Liver (tissue), 9 donors: ENCODE results near the gene SHD. TPM values are rescaled to one million over a fixed set of nuclear protein-coding genes. Genes with fewer than 3 reads are reported as not detected.

Experiments
- DNase-seq: peaks from one replicate; pipeline ENCODE4 v3.0.0-alpha.2; 2017; ENCODE audit warnings: low spot score
- H3K27ac ChIP-seq, 2 donors: one replicate each; pipeline ENCODE4 v1.7.0; 2013; ENCODE audit warnings: inconsistent platforms in 2 of 2, low read length in 2 of 2, control low read depth in 1 of 2, low read depth in 1 of 2, mild to moderate bottlenecking in 1 of 2
- H3K27me3 ChIP-seq, 4 donors: one replicate each; pipeline versions ENCODE4 v1.6.1 to v1.7.0; 2013; ENCODE audit warnings: low read length in 3 of 4, inconsistent platforms in 1 of 4, mild to moderate bottlenecking in 1 of 4, moderate library complexity in 1 of 4; ENCODE audit not compliant: control insufficient read depth in 4 of 4, insufficient read depth in 4 of 4
- H3K36me3 ChIP-seq, 4 donors: one replicate each; pipeline versions ENCODE4 v1.6.1 to v1.7.0; 2013; ENCODE audit warnings: low read length in 3 of 4, mild to moderate bottlenecking in 3 of 4, low read depth in 1 of 4, moderate library complexity in 1 of 4; ENCODE audit not compliant: control insufficient read depth in 4 of 4, insufficient read depth in 3 of 4
- H3K4me1 ChIP-seq, 4 donors: one replicate each; pipeline versions ENCODE4 v1.6.1 to v1.7.0; 2013; ENCODE audit warnings: low read length in 3 of 4, mild to moderate bottlenecking in 3 of 4, moderate library complexity in 1 of 4; ENCODE audit not compliant: control insufficient read depth in 4 of 4, insufficient read depth in 4 of 4
- H3K4me3 ChIP-seq, 3 donors: one replicate each; pipeline versions ENCODE4 v1.6.1 to v1.7.0; 2013; ENCODE audit warnings: low read length in 3 of 3, control low read depth in 1 of 3, low read depth in 1 of 3, mild to moderate bottlenecking in 1 of 3
- H3K9ac ChIP-seq, 2 donors: one replicate each; pipeline ENCODE4 v1.7.0; 2013; ENCODE audit warnings: low read length in 2 of 2, mild to moderate bottlenecking in 2 of 2, moderate library complexity in 2 of 2, control low read depth in 1 of 2, low read depth in 1 of 2
- H3K9me3 ChIP-seq, 4 donors: one replicate each; pipeline versions ENCODE4 v1.6.1 to v1.7.0; 2013; ENCODE audit warnings: low read length in 3 of 4; ENCODE audit not compliant: control insufficient read depth in 4 of 4
- EGR1 ChIP-seq, 2 donors: IDR thresholded peaks; 2 replicates each; pipeline ENCODE4 v1.6.1; 2016 to 2018; ENCODE audit warnings: antibody characterized with exemption in 2 of 2, low read depth in 2 of 2
- FOXA1 ChIP-seq: IDR thresholded peaks from 2 replicates; pipeline ENCODE4 v1.6.1; 2016; ENCODE audit warnings: antibody characterized with exemption
- FOXA2 ChIP-seq: IDR thresholded peaks from 2 replicates; pipeline ENCODE4 v1.6.1; 2016; ENCODE audit warnings: antibody characterized with exemption
- GABPA ChIP-seq, 2 donors: IDR thresholded peaks in 1 of 2; conservative IDR thresholded peaks in 1 of 2; 2 replicates each; pipeline ENCODE4 v1.6.1; 2016; ENCODE audit warnings: antibody characterized with exemption in 2 of 2, mild to moderate bottlenecking in 1 of 2, moderate library complexity in 1 of 2
- HNF4A ChIP-seq, 2 donors: conservative IDR thresholded peaks; 2 replicates each; pipeline ENCODE4 v1.6.1; 2016; ENCODE audit warnings: antibody characterized with exemption in 2 of 2, mild to moderate bottlenecking in 2 of 2
- HNF4G ChIP-seq: IDR thresholded peaks from 2 replicates; pipeline ENCODE4 v1.6.1; 2016; ENCODE audit warnings: antibody characterized with exemption
- JUND ChIP-seq, 2 donors: IDR thresholded peaks; 2 replicates each; pipeline ENCODE4 v1.6.1; 2016; ENCODE audit warnings: antibody characterized with exemption in 2 of 2
- NR2F2 ChIP-seq: IDR thresholded peaks from 2 replicates; pipeline ENCODE4 v1.6.1; 2016; ENCODE audit warnings: antibody characterized with exemption
- RAD21 ChIP-seq, 2 donors: IDR thresholded peaks; 2 replicates each; pipeline ENCODE4 v1.6.1; 2016; ENCODE audit warnings: antibody characterized with exemption in 2 of 2, mild to moderate bottlenecking in 2 of 2
- RXRA ChIP-seq, 2 donors: IDR thresholded peaks; 2 replicates each; pipeline ENCODE4 v1.6.1; 2017 to 2018; ENCODE audit warnings: antibody characterized with exemption in 2 of 2, mild to moderate bottlenecking in 1 of 2
- SP1 ChIP-seq: IDR thresholded peaks from 2 replicates; pipeline ENCODE4 v1.6.1; 2018; ENCODE audit warnings: antibody characterized with exemption, mild to moderate bottlenecking
- TAF1 ChIP-seq: conservative IDR thresholded peaks from 2 replicates; pipeline ENCODE4 v1.6.1; 2016; ENCODE audit warnings: antibody characterized with exemption, mild to moderate bottlenecking
- YY1 ChIP-seq: IDR thresholded peaks from 2 replicates; pipeline ENCODE4 v1.6.1; 2016; ENCODE audit warnings: antibody characterized with exemption, mild to moderate bottlenecking
- ZBTB33 ChIP-seq: IDR thresholded peaks from 2 replicates; pipeline ENCODE4 v1.6.1; 2016; ENCODE audit warnings: antibody characterized with exemption
- WGBS: extraction: QIAGEN DNeasy Blood & Tissue Kit; methylation state at CpG from one replicate; pipeline ENCODE4 v1.1.7; 2013; 5-methylcytosine and 5-hydroxymethylcytosine counted together
- polyA plus RNA-seq, 2 donors: library from polyadenylated mRNA; stranded (reverse) in 1 of 2; unstranded in 1 of 2; fragments of 200-250 nt in 1 of 2; fragments of >200 nt in 1 of 2; fragmentation: Nextera tagmentation in 1 of 2; extraction: Ambion mirVana in 1 of 2; gene quantifications; one replicate each; pipeline versions ENCODE4 v1.2.1 to v1.2.3, GENCODE V29; 2013 to 2015
- total RNA-seq, 2 donors: library from RNA; depleted of rRNA; stranded (reverse); fragments of >200 nt; gene quantifications; one replicate each; pipeline ENCODE4 v1.2.3, GENCODE V29; 2014
- TF ChIP-seq, protein P1 (sequence below): IDR thresholded peaks from 2 replicates; pipeline ENCODE4 v1.6.1; 2016; ENCODE audit warnings: antibody characterized with exemption, mild to moderate bottlenecking
- TF ChIP-seq, protein P2 (sequence below): fragments of 150-350 bp; IDR thresholded peaks from 2 replicates; pipeline ENCODE4 v1.5.1; 2017; ENCODE audit warnings: improper control_type of control experiment, low read depth, low read length; ENCODE audit not compliant: missing input control
- TF ChIP-seq, protein P3 (sequence below): IDR thresholded peaks from 2 replicates; pipeline ENCODE4 v1.6.1; 2016; ENCODE audit warnings: antibody characterized with exemption
- TF ChIP-seq, protein P4 (sequence below): IDR thresholded peaks from 2 replicates; pipeline ENCODE4 v1.6.1; 2016; ENCODE audit warnings: antibody characterized with exemption
- donor health status: healthy.
- donor health status: healthy.
- donor health status: healthy.
- donor health status: healthy.
- donor health status: healthy.

The SHD gene
- total and polyA plus RNA-seq, 4 donors = 0.09 to 15.7 (median 4.5) TPM

DNA sequence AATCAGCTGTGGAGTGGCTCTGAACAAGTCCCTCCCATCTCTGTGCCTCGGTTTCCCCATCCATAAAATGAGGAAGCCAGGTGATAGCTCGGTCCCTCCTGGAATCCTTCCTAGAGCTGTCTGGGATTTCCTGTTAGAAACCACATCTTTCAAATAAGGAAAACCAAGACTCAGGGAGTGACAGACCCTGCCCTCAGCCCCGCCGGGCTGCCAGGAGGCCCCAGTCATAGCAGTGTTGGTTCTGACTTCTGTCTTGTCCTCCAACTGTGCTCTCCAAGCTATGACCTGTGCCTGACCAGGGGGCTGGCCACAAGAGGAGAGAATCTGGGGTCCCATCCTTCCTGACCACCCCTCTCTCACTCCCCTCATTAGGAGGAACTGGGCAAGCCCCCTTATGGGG lies 1.1 kb upstream of the SHD start:
- Histone ChIP-seq H3K9me3 (no peaks in the 10 kb centered on the region), H3K27me3 (no peaks in the 10 kb centered on the region), H3K27ac (no peak overlapping the region), H3K9ac (no peak overlapping the region), H3K4me1 (peaks cover 7 to 14% (median 9%) of the 10 kb centered on the region in 4 donors), H3K4me3 (no peak overlapping the region), H3K36me3 (no peaks in the 10 kb centered on the region)
- TF ChIP-seq TAF1 (no peak), RXRA (IDR thresholded peaks at IDR 0.05) (no peak), RAD21 (IDR thresholded peaks at IDR 0.05) (no peak), EGR1 (IDR thresholded peaks at IDR 0.05; ENCODE audit: low read depth in 2 of 2) (no peak), NR2F2 (no peak), SP1 (no peak), GABPA (IDR thresholded peaks at IDR 0.05 in 1 of 2, conservative IDR thresholded peaks at IDR 0.05 in 1 of 2) (no peak), HNF4A (conservative IDR thresholded peaks at IDR 0.05) (no peak), HNF4G (no peak), ZBTB33 (no peak), FOXA2 (no peak), YY1 (no peak)
- TF ChIP-seq, protein P1, sequence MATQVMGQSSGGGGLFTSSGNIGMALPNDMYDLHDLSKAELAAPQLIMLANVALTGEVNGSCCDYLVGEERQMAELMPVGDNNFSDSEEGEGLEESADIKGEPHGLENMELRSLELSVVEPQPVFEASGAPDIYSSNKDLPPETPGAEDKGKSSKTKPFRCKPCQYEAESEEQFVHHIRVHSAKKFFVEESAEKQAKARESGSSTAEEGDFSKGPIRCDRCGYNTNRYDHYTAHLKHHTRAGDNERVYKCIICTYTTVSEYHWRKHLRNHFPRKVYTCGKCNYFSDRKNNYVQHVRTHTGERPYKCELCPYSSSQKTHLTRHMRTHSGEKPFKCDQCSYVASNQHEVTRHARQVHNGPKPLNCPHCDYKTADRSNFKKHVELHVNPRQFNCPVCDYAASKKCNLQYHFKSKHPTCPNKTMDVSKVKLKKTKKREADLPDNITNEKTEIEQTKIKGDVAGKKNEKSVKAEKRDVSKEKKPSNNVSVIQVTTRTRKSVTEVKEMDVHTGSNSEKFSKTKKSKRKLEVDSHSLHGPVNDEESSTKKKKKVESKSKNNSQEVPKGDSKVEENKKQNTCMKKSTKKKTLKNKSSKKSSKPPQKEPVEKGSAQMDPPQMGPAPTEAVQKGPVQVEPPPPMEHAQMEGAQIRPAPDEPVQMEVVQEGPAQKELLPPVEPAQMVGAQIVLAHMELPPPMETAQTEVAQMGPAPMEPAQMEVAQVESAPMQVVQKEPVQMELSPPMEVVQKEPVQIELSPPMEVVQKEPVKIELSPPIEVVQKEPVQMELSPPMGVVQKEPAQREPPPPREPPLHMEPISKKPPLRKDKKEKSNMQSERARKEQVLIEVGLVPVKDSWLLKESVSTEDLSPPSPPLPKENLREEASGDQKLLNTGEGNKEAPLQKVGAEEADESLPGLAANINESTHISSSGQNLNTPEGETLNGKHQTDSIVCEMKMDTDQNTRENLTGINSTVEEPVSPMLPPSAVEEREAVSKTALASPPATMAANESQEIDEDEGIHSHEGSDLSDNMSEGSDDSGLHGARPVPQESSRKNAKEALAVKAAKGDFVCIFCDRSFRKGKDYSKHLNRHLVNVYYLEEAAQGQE = no peak
- TF ChIP-seq, protein P2, sequence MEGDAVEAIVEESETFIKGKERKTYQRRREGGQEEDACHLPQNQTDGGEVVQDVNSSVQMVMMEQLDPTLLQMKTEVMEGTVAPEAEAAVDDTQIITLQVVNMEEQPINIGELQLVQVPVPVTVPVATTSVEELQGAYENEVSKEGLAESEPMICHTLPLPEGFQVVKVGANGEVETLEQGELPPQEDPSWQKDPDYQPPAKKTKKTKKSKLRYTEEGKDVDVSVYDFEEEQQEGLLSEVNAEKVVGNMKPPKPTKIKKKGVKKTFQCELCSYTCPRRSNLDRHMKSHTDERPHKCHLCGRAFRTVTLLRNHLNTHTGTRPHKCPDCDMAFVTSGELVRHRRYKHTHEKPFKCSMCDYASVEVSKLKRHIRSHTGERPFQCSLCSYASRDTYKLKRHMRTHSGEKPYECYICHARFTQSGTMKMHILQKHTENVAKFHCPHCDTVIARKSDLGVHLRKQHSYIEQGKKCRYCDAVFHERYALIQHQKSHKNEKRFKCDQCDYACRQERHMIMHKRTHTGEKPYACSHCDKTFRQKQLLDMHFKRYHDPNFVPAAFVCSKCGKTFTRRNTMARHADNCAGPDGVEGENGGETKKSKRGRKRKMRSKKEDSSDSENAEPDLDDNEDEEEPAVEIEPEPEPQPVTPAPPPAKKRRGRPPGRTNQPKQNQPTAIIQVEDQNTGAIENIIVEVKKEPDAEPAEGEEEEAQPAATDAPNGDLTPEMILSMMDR = no peak
- TF ChIP-seq, protein P3, sequence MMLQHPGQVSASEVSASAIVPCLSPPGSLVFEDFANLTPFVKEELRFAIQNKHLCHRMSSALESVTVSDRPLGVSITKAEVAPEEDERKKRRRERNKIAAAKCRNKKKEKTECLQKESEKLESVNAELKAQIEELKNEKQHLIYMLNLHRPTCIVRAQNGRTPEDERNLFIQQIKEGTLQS = no peak
- DNase-seq = no peak
- 52% methylated on average over 4 of the region's 4 CpGs for WGBS

GRCh38 chr19:4279267-4279529 lies 132 bp downstream of the SHD start:
- Histone ChIP-seq H3K9me3 (no peaks in the 10 kb centered on the region), H3K27ac (no peak overlapping the region), H3K9ac (no peak overlapping the region), H3K4me1 (peaks cover 7 to 14% (median 8%) of the 10 kb centered on the region in 4 donors), H3K27me3 (no peaks in the 10 kb centered on the region), H3K36me3 (no peaks in the 10 kb centered on the region), H3K4me3 (peak overlapping the region in 2 of 3 donors; percentile 20 to 54)
- DNase-seq = no peak
- under 1% methylated on average over 30 of the region's 30 CpGs for WGBS
- TF ChIP-seq HNF4G (no peak), SP1 (no peak), GABPA (IDR thresholded peaks at IDR 0.05 in 1 of 2, conservative IDR thresholded peaks at IDR 0.05 in 1 of 2) (no peak), TAF1 (no peak), HNF4A (conservative IDR thresholded peaks at IDR 0.05) (no peak), FOXA1 (no peak), JUND (IDR thresholded peaks at IDR 0.05) (no peak), RAD21 (IDR thresholded peaks at IDR 0.05) (no peak), EGR1 (IDR thresholded peaks at IDR 0.05; ENCODE audit: low read depth in 2 of 2) (no peak), ZBTB33 (no peak)
- TF ChIP-seq, protein P1 = no peak
- TF ChIP-seq, protein P4, sequence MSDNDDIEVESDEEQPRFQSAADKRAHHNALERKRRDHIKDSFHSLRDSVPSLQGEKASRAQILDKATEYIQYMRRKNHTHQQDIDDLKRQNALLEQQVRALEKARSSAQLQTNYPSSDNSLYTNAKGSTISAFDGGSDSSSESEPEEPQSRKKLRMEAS = no peak
